Gastroesophageal sphincter (tissue), 3 donors: Measurements from ENCODE around the gene SHISAL2A.

Source experiments
- POLR2A ChIP-seq, 2 donors: fragments of 450-650 bp; IDR thresholded peaks; one replicate each; pipeline ENCODE4 v1.6.1; 2017; ENCODE audit warnings: antibody characterized with exemption in 2 of 2, mild to moderate bottlenecking in 2 of 2, moderate library complexity in 1 of 2
- TF ChIP-seq, protein P1 (sequence below), 4 experiments: fragments of 200-600 bp in 2 of 4; fragments of 450-650 bp in 2 of 4; sonication (generic) in 1 of 4; IDR thresholded peaks; one replicate each; pipeline ENCODE4 v1.5.1; 2017 to 2019; ENCODE audit warnings: antibody characterized with exemption in 4 of 4, mild to moderate bottlenecking in 2 of 4, moderate library complexity in 2 of 4

DNA sequence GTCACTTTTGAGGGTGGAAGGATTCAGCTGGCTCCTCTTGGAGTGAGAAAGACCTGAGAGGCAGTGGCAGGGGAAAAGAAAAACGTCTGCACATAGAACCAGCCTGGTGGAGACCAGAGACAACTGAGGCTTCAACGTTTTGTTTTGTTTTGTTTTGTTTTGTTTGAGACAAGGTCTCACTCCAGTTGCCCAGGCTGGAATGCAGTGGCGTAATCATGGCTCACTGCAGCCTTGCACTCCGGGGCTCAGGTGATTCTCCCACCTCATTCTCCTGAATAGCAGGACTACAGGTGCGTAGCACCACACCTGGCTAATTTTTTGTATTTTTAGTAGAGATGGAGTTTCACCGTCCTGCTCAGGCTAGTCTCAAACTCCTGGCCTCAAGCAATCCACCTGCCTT is 12.3 kb downstream of the SHISAL2A start:
- TF ChIP-seq POLR2A (IDR thresholded peaks at IDR 0.05), result no peak
- TF ChIP-seq, protein P1, sequence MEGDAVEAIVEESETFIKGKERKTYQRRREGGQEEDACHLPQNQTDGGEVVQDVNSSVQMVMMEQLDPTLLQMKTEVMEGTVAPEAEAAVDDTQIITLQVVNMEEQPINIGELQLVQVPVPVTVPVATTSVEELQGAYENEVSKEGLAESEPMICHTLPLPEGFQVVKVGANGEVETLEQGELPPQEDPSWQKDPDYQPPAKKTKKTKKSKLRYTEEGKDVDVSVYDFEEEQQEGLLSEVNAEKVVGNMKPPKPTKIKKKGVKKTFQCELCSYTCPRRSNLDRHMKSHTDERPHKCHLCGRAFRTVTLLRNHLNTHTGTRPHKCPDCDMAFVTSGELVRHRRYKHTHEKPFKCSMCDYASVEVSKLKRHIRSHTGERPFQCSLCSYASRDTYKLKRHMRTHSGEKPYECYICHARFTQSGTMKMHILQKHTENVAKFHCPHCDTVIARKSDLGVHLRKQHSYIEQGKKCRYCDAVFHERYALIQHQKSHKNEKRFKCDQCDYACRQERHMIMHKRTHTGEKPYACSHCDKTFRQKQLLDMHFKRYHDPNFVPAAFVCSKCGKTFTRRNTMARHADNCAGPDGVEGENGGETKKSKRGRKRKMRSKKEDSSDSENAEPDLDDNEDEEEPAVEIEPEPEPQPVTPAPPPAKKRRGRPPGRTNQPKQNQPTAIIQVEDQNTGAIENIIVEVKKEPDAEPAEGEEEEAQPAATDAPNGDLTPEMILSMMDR (IDR thresholded peaks at IDR 0.05), result no peak
